HepG2 (cell line): Measurements from ENCODE around the gene SLC9A8. TPM values are rescaled to one million over a fixed set of nuclear protein-coding genes. Genes with fewer than 3 reads are reported as not detected.

Source experiments
- ATAD3A ChIP-seq: sonication (generic); formaldehyde crosslinking; IDR thresholded peaks from 2 replicates; pipeline ENCODE4 v1.4.0; 2020; ENCODE audit warnings: missing genetic modification reagents
- DRAP1 ChIP-seq: IDR thresholded peaks from 2 replicates; pipeline ENCODE4 v1.6.1; 2016; ENCODE audit warnings: missing genetic modification reagents, missing compliant biosample characterization
- FOXA1 ChIP-seq, 2 experiments: fragments of 450-650 bp in 1 of 2; sonication (generic) in 1 of 2; formaldehyde crosslinking in 1 of 2; IDR thresholded peaks; 2 replicates each; pipeline versions ENCODE4 v1.4.0 to v1.6.1; 2016 to 2020; ENCODE audit warnings: missing genetic modification reagents in 1 of 2
- HNRNPL ChIP-seq: fragments of 200-400 bp; formaldehyde crosslinking; IDR thresholded peaks from 2 replicates; pipeline ENCODE4 v1.6.1; 2017; ENCODE audit warnings: mild to moderate bottlenecking, low read depth, low read length
- HNRNPLL ChIP-seq: fragments of 200-400 bp; formaldehyde crosslinking; IDR thresholded peaks from 2 replicates; pipeline ENCODE4 v1.6.1; 2017; ENCODE audit warnings: mild to moderate bottlenecking, low read depth, low read length; ENCODE audit not compliant: poor library complexity, severe bottlenecking
- MIER2 ChIP-seq: IDR thresholded peaks from 2 replicates; pipeline ENCODE4 v1.6.1; 2016; ENCODE audit warnings: missing biosample characterization, missing genetic modification reagents
- NFKBIZ ChIP-seq: IDR thresholded peaks from 2 replicates; pipeline ENCODE4 v1.6.1; 2018; ENCODE audit warnings: missing genetic modification reagents, missing compliant biosample characterization
- PAF1 ChIP-seq: IDR thresholded peaks from 2 replicates; pipeline ENCODE4 v1.6.1; 2016; ENCODE audit warnings: missing genetic modification reagents, missing compliant biosample characterization
- ZBTB43 ChIP-seq: sonication (generic); formaldehyde crosslinking; conservative IDR thresholded peaks from 2 replicates; pipeline ENCODE4 v1.4.0; 2020; ENCODE audit warnings: missing genetic modification reagents
- ZBTB7A ChIP-seq: sonication (generic); formaldehyde crosslinking; IDR thresholded peaks from 2 replicates; pipeline ENCODE4 v1.8.0; 2022; ENCODE audit warnings: mild to moderate bottlenecking, missing genetic modification reagents
- ZFP36L2 ChIP-seq: sonication (generic); formaldehyde crosslinking; IDR thresholded peaks from 2 replicates; pipeline ENCODE4 v1.4.0; 2020; ENCODE audit warnings: missing genetic modification reagents
- ZFP91 ChIP-seq: sonication (generic); formaldehyde crosslinking; IDR thresholded peaks from 2 replicates; pipeline ENCODE4 v1.9.0; 2022; ENCODE audit warnings: missing genetic modification reagents, mild to moderate bottlenecking, borderline replicate concordance
- ZNF20 ChIP-seq: sonication (generic); formaldehyde crosslinking; IDR thresholded peaks from 2 replicates; pipeline ENCODE4 v1.4.0; 2020; ENCODE audit warnings: mild to moderate bottlenecking, moderate library complexity, missing genetic modification reagents
- ZNF281 ChIP-seq: sonication (generic); formaldehyde crosslinking; IDR thresholded peaks from 2 replicates; pipeline ENCODE4 v1.4.0; 2020; ENCODE audit warnings: missing genetic modification reagents, borderline replicate concordance
- ZNF44 ChIP-seq: sonication (generic); formaldehyde crosslinking; IDR thresholded peaks from 2 replicates; pipeline ENCODE4 v1.5.1; 2020; ENCODE audit warnings: mild to moderate bottlenecking, missing genetic modification reagents
- ZNF446 ChIP-seq: sonication (generic); formaldehyde crosslinking; IDR thresholded peaks from 2 replicates; pipeline ENCODE4 v1.5.0; 2020; ENCODE audit warnings: mild to moderate bottlenecking, missing genetic modification reagents
- ZNF496 ChIP-seq: sonication (generic); formaldehyde crosslinking; IDR thresholded peaks from 2 replicates; pipeline ENCODE4 v1.8.1; 2023; ENCODE audit warnings: mild to moderate bottlenecking, moderate library complexity, missing genetic modification reagents; ENCODE audit not compliant: insufficient replicate concordance
- ZNF644 ChIP-seq: IDR thresholded peaks from 2 replicates; pipeline ENCODE4 v1.6.1; 2016; ENCODE audit warnings: low read depth
- ZNF678 ChIP-seq: sonication (generic); formaldehyde crosslinking; IDR thresholded peaks from 2 replicates; pipeline ENCODE4 v1.4.0; 2020; ENCODE audit warnings: mild to moderate bottlenecking, missing genetic modification reagents
- ZNF800 ChIP-seq: sonication (generic); formaldehyde crosslinking; IDR thresholded peaks from 2 replicates; pipeline ENCODE4 v1.4.0; 2020; ENCODE audit warnings: missing genetic modification reagents
- ZNF816 ChIP-seq: sonication (generic); formaldehyde crosslinking; IDR thresholded peaks from 2 replicates; pipeline ENCODE4 v1.8.0; 2022; ENCODE audit warnings: missing genetic modification reagents, mild to moderate bottlenecking, borderline replicate concordance
- polyA plus RNA-seq, 8 experiments: library from polyadenylated mRNA; depleted of rRNA in 3 of 8; stranded (reverse) in 7 of 8; unstranded in 1 of 8; fragments of >200 nt; fragmentation: Illumina TruSeq in 4 of 8; extraction: Trizol in 4 of 8; gene quantifications; 2 replicates each; pipeline versions ENCODE4 v1.2.1 to v1.2.3, GENCODE V29; 2011 to 2016; ENCODE audit warnings: low read depth in 4 of 8, missing spikeins in 1 of 8, mixed read lengths in 1 of 8; ENCODE audit not compliant: insufficient read depth in 1 of 8
- total RNA-seq, 5 experiments: library from RNA; depleted of rRNA; stranded (reverse); fragments of >200 nt; fragmentation: Illumina TruSeq; extraction: Trizol; gene quantifications; 2 replicates each; pipeline ENCODE4 v1.2.3, GENCODE V29; 2016; ENCODE audit warnings: low read depth in 1 of 5

SLC9A8 gene
- total and polyA plus RNA-seq, 2 of the 13 experiments (the other 11 are each of a cell fraction or from before 2014, with no cell fraction given): 4.1 to 7.4 TPM

- no peak for TF ChIP-seq FOXA1 (IDR thresholded peaks at IDR 0.05)
- TF ChIP-seq FOXA1 (CRISPR knock-in tag; IDR thresholded peaks at IDR 0.05): 0 out of 2 replicates have a peak, but pooled peaks have one; percentile 37
- TF ChIP-seq ZNF816 (CRISPR knock-in tag): 0 out of 2 replicates have a peak, but pooled peaks have one; percentile 20
- TF ChIP-seq HNRNPLL: peak; percentile 96
- TF ChIP-seq ATAD3A (CRISPR knock-in tag): 0 out of 2 replicates have a peak, but pooled peaks have one; percentile 61
- TF ChIP-seq MIER2: peak; percentile 76
- no peak for TF ChIP-seq ZFP36L2 (CRISPR knock-in tag)
- no peak for TF ChIP-seq HNRNPL
- peak; percentile 32; the same call in 1 of the 2 replicates for TF ChIP-seq ZBTB43 (CRISPR knock-in tag)
- peak; percentile 56 for TF ChIP-seq ZNF281 (CRISPR knock-in tag)
- no peak; the same call in 1 of the 2 replicates for TF ChIP-seq ZNF644 (CRISPR knock-in tag)
- TF ChIP-seq DRAP1 (CRISPR knock-in tag): peak; percentile 91
- TF ChIP-seq ZNF800 (CRISPR knock-in tag): no peak
- no peak for TF ChIP-seq ZNF44 (CRISPR knock-in tag)
- TF ChIP-seq ZNF446: no peak
- TF ChIP-seq ZNF20: no peak; the same call in 1 of the 2 replicates
- no peak for TF ChIP-seq ZBTB7A (CRISPR knock-in tag)
- TF ChIP-seq PAF1 (CRISPR knock-in tag): no peak
- peak; percentile 82 for TF ChIP-seq ZFP91
- TF ChIP-seq ZNF496: no peak
- TF ChIP-seq NFKBIZ (CRISPR knock-in tag): 0 out of 2 replicates have a peak, but pooled peaks have one; percentile 21
- TF ChIP-seq ZNF678 (CRISPR knock-in tag): no peak
These were observed 123.8 kb downstream of the SLC9A8 start, which contains the start of gene RNF114 (continued) for GRCh38 chr20:49936153-49937026.
